H1 (cell line): ENCODE measurements around the gene ZFP3. TPM values are rescaled to one million over a fixed set of nuclear protein-coding genes. Genes with fewer than 3 reads are reported as not detected.

Source experiments
- CTCF ChIA-PET: fragments of 300-600 bp; sonication (Branson Sonifier 250); formaldehyde crosslinking; loops from one replicate; lab custom pipeline; 2021; ENCODE audit not compliant: partially characterized antibody; lab: Charles Lee
- POLR2A ChIA-PET: fragments of 300-600 bp; sonication (Branson Sonifier 250); formaldehyde crosslinking; loops from one replicate; lab custom pipeline; 2021; ENCODE audit warnings: inconsistent platforms; ENCODE audit not compliant: partially characterized antibody; lab: Charles Lee
- DNase-seq, 2 experiments: peaks; one replicate each; pipeline versions ENCODE4 v3.0.0 to v3.0.0-alpha.2; 2010 to 2022; ENCODE audit warnings: low spot score in 2 of 2, low read depth in 1 of 2, mixed read lengths in 1 of 2
- FAIRE-seq: peaks from 2 replicates; lab custom pipeline; 2011; peaks lifted over from hg19 to GRCh38; lab: Jason Lieb, UNC
- H2AFZ ChIP-seq: 2 replicates; pipeline ENCODE4 v1.8.1; 2012; ENCODE audit warnings: low read length, inconsistent platforms
- H2AK5ac ChIP-seq: 2 replicates; pipeline ENCODE4 v1.6.1; 2013; ENCODE audit warnings: low read depth, low read length
- H2BK120ac ChIP-seq: replicated peaks from 2 replicates; pipeline ENCODE3; 2013; ENCODE audit warnings: low read depth, low read length, inconsistent platforms
- H2BK12ac ChIP-seq: 2 replicates; pipeline ENCODE4 v1.6.1; 2013; ENCODE audit warnings: low read depth, low read length
- H2BK15ac ChIP-seq: 2 replicates; pipeline ENCODE4 v1.6.1; 2013; ENCODE audit warnings: low read length
- H2BK20ac ChIP-seq: 2 replicates; pipeline ENCODE4 v1.6.1; 2013; ENCODE audit warnings: low read length
- H2BK5ac ChIP-seq: 2 replicates; pipeline ENCODE4 v1.6.1; 2013; ENCODE audit warnings: low read depth, low read length
- H3K14ac ChIP-seq: 2 replicates; pipeline ENCODE4 v1.6.1; 2013; ENCODE audit warnings: inconsistent platforms; ENCODE audit not compliant: insufficient read length
- H3K18ac ChIP-seq: 2 replicates; pipeline ENCODE4 v1.6.1; 2013; ENCODE audit warnings: low read length; ENCODE audit errors: extremely low read depth
- H3K23ac ChIP-seq: 2 replicates; pipeline ENCODE4 v1.6.1; 2013; ENCODE audit warnings: inconsistent platforms; ENCODE audit not compliant: insufficient read length
- H3K23me2 ChIP-seq: 2 replicates; pipeline ENCODE4 v1.6.1; 2013; ENCODE audit warnings: low read depth, low read length
- H3K27ac ChIP-seq: 2 replicates; pipeline ENCODE4 v1.6.1; 2011; ENCODE audit warnings: low read depth, low read length, inconsistent platforms
- H3K27me3 ChIP-seq, 4 experiments: replicated peaks in 1 of 4; 1 replicate in 1 of 4; 2 replicates in 3 of 4; pipeline versions ENCODE4 v1.6.1 to v1.8.1; 2011 to 2013; ENCODE audit warnings: low read length in 3 of 4, mild to moderate bottlenecking in 3 of 4, inconsistent platforms in 2 of 4, mixed read lengths in 2 of 4, moderate library complexity in 1 of 4; ENCODE audit not compliant: control insufficient read depth in 3 of 4, insufficient read depth in 3 of 4; ENCODE audit errors: extremely low read depth in 1 of 4
- H3K36me3 ChIP-seq, 4 experiments: 2 replicates each; pipeline versions ENCODE4 v1.6.1 to v1.8.1; 2011 to 2013; ENCODE audit warnings: mild to moderate bottlenecking in 4 of 4, low read length in 3 of 4, moderate library complexity in 2 of 4, control low read depth in 1 of 4, inconsistent platforms in 1 of 4; ENCODE audit not compliant: insufficient read depth in 4 of 4, control insufficient read depth in 2 of 4
- H3K4ac ChIP-seq: replicated peaks from 2 replicates; pipeline ENCODE3; 2013; ENCODE audit warnings: low read length, low read depth, mixed read lengths, inconsistent platforms; ENCODE audit not compliant: insufficient read length
- H3K4me1 ChIP-seq, 4 experiments: replicated peaks in 1 of 4; 1 replicate in 1 of 4; 2 replicates in 3 of 4; pipeline versions ENCODE4 v1.6.1 to v1.8.1; 2011 to 2013; ENCODE audit warnings: low read length in 3 of 4, inconsistent platforms in 2 of 4, mixed read lengths in 1 of 4; ENCODE audit not compliant: insufficient read depth in 4 of 4, control insufficient read depth in 3 of 4
- H3K4me2 ChIP-seq, 2 experiments: 2 replicates each; pipeline versions ENCODE4 v1.6.1 to v1.8.1; 2011 to 2013; ENCODE audit warnings: low read depth in 2 of 2, low read length in 2 of 2, control low read depth in 1 of 2, inconsistent platforms in 1 of 2, mild to moderate bottlenecking in 1 of 2; ENCODE audit not compliant: insufficient read depth in 1 of 2
- H3K4me3 ChIP-seq, 4 experiments: fragments of 200-600, 300-600 bp in 1 of 4; sonication (generic), shearing (Covaris generic), sonication (Bioruptor Twin) in 1 of 4; 2 replicates each; pipeline versions ENCODE4 v1.5.1 to v1.8.1; 2011 to 2016; ENCODE audit warnings: low read length in 4 of 4, low read depth in 3 of 4, control low read depth in 2 of 4, inconsistent platforms in 2 of 4, mild to moderate bottlenecking in 2 of 4, mixed read lengths in 1 of 4, moderate library complexity in 1 of 4; ENCODE audit not compliant: insufficient read depth in 2 of 4; ENCODE audit errors: extremely low read depth in 1 of 4
- H3K56ac ChIP-seq: replicated peaks from 2 replicates; pipeline ENCODE3; 2013; ENCODE audit warnings: low read depth, mild to moderate bottlenecking, mixed read lengths, low read length, inconsistent platforms; ENCODE audit not compliant: insufficient read length
- H3K79me1 ChIP-seq: 2 replicates; pipeline ENCODE4 v1.6.1; 2013; ENCODE audit warnings: low read depth, low read length, control low read depth
- H3K79me2 ChIP-seq, 2 experiments: 2 replicates each; pipeline versions ENCODE4 v1.6.1 to v1.8.1; 2012 to 2013; ENCODE audit warnings: low read length in 2 of 2, mild to moderate bottlenecking in 2 of 2, inconsistent platforms in 1 of 2; ENCODE audit not compliant: insufficient read depth in 2 of 2, control insufficient read depth in 1 of 2
- H3K9ac ChIP-seq, 4 experiments: replicated peaks in 1 of 4; 1 replicate in 1 of 4; 2 replicates in 3 of 4; pipeline versions ENCODE4 v1.6.1 to v1.8.1; 2011 to 2013; ENCODE audit warnings: low read depth in 3 of 4, low read length in 3 of 4, control low read depth in 2 of 4, mild to moderate bottlenecking in 2 of 4, moderate library complexity in 2 of 4, inconsistent platforms in 1 of 4; ENCODE audit errors: extremely low read depth in 1 of 4
- H3K9me3 ChIP-seq, 2 experiments: 2 replicates each; pipeline versions ENCODE4 v1.6.1 to v1.8.1; 2012 to 2013; ENCODE audit warnings: mild to moderate bottlenecking in 2 of 2, moderate library complexity in 2 of 2, control low read depth in 1 of 2, inconsistent platforms in 1 of 2, low read depth in 1 of 2, low read length in 1 of 2, mixed read lengths in 1 of 2; ENCODE audit not compliant: insufficient read depth in 2 of 2
- H4K20me1 ChIP-seq, 2 experiments: replicated peaks in 1 of 2; 2 replicates each; pipeline versions ENCODE3 to v1.8.1; 2011 to 2013; ENCODE audit warnings: inconsistent platforms in 2 of 2, low read length in 2 of 2, mild to moderate bottlenecking in 1 of 2; ENCODE audit not compliant: insufficient read depth in 2 of 2, control insufficient read depth in 1 of 2
- H4K5ac ChIP-seq: 2 replicates; pipeline ENCODE4 v1.6.1; 2013; ENCODE audit warnings: low read length, low read depth, mixed read lengths, inconsistent platforms; ENCODE audit not compliant: insufficient read length
- H4K8ac ChIP-seq: 2 replicates; pipeline ENCODE4 v1.8.0; 2013; ENCODE audit warnings: mild to moderate bottlenecking, moderate library complexity, low read length, inconsistent platforms; ENCODE audit not compliant: insufficient read depth; ENCODE audit errors: extremely low read depth
- H4K91ac ChIP-seq: replicated peaks from 2 replicates; pipeline ENCODE3; 2013; ENCODE audit warnings: low read length, mixed read lengths, inconsistent platforms; ENCODE audit not compliant: insufficient read length
- EGR1 ChIP-seq: IDR thresholded peaks from 2 replicates; pipeline ENCODE4 v1.6.1; 2011; ENCODE audit warnings: low read depth, low read length, borderline replicate concordance
- GTF2F1 ChIP-seq: IDR thresholded peaks from 2 replicates; pipeline ENCODE4 v1.6.1; 2012; ENCODE audit warnings: low read depth, low read length, improper control_type of control experiment, borderline replicate concordance
- POLR2A ChIP-seq, 2 experiments: IDR thresholded peaks; 1 replicate in 1 of 2; 2 replicates in 1 of 2; pipeline ENCODE4 v1.6.1; 2011; ENCODE audit warnings: low read depth in 2 of 2, low read length in 2 of 2, mild to moderate bottlenecking in 2 of 2; ENCODE audit errors: control extremely low read depth in 1 of 2
- POLR2AphosphoS5 ChIP-seq: IDR thresholded peaks from 2 replicates; pipeline ENCODE4 v1.6.1; 2011; ENCODE audit warnings: low read depth, low read length
- RAD21 ChIP-seq, 2 experiments: IDR thresholded peaks in 1 of 2; conservative IDR thresholded peaks in 1 of 2; 2 replicates each; pipeline ENCODE4 v1.6.1; 2011; ENCODE audit warnings: low read depth in 2 of 2, low read length in 2 of 2, improper control_type of control experiment in 1 of 2, inconsistent platforms in 1 of 2, mild to moderate bottlenecking in 1 of 2, moderate library complexity in 1 of 2
- SIRT6 ChIP-seq: IDR thresholded peaks from one replicate; pipeline ENCODE4 v1.7.1; 2012; ENCODE audit warnings: low read length, inconsistent platforms
- SIX5 ChIP-seq: IDR thresholded peaks from 2 replicates; pipeline ENCODE4 v1.6.1; 2011; ENCODE audit warnings: mild to moderate bottlenecking, low read depth, low read length
- SRF ChIP-seq: IDR thresholded peaks from 2 replicates; pipeline ENCODE4 v1.6.1; 2011; ENCODE audit warnings: mild to moderate bottlenecking, low read depth, low read length, moderate library complexity
- SUZ12 ChIP-seq: fragments of 200-600 bp; sonication (generic); IDR thresholded peaks from 2 replicates; pipeline ENCODE4 v1.6.1; 2012; ENCODE audit warnings: mild to moderate bottlenecking, inconsistent platforms, low read length, moderate library complexity, mixed read lengths
- TAF7 ChIP-seq: optimal IDR thresholded peaks from 2 replicates; pipeline ENCODE3; 2011; ENCODE audit warnings: low read depth, mild to moderate bottlenecking, inconsistent platforms, low read length, moderate library complexity, borderline replicate concordance
- USF2 ChIP-seq: IDR thresholded peaks from 2 replicates; pipeline ENCODE4 v1.6.1; 2011; ENCODE audit warnings: low read length, improper control_type of control experiment
- WGBS, 2 experiments: shearing (Covaris generic) in 1 of 2; methylation state at CpG; one replicate each; pipeline versions ENCODE4 v1.1.6 to v1.1.7; 2013 to 2015; ENCODE audit warnings: low lambda C conversion rate in 2 of 2, mixed read lengths in 2 of 2, inconsistent platforms in 1 of 2, low coverage in 1 of 2, missing lambda C conversion rate in 1 of 2; ENCODE audit not compliant: insufficient replicate concordance in 2 of 2, insufficient coverage in 1 of 2, insufficient read length in 1 of 2; ENCODE audit errors: extremely low coverage in 1 of 2, missing lambda C conversion rate in 1 of 2; 5-methylcytosine and 5-hydroxymethylcytosine counted together
- polyA plus RNA-seq, 7 experiments: library from polyadenylated mRNA; depleted of rRNA in 3 of 7; stranded (reverse) in 5 of 7; unstranded in 2 of 7; fragments of >200 nt in 5 of 7; fragments of 200-250 nt in 2 of 7; gene quantifications; 1 replicate in 5 of 7; 2 replicates in 1 of 7; 4 replicates in 1 of 7; pipeline versions ENCODE4 v1.2.1 to v1.2.3, GENCODE V29; 2011 to 2013; ENCODE audit warnings: missing spikeins in 2 of 7, mixed read lengths in 2 of 7
- total RNA-seq: library from RNA; stranded (reverse); fragmentation: NEBNext Ultra II Directional; extraction: Animal tissue kit (Norgen Biotek cat#: 25700); gene quantifications from 2 replicates; pipeline ENCODE4 v1.2.1, GENCODE V29; 2021

The ZFP3 gene
- total and polyA plus RNA-seq, 2 of the 8 experiments (the other 6 are each of a cell fraction or from before 2014, with no cell fraction given), result 0.15 to 0.44 TPM

GRCh38 chr17:5135726-5136579 lies 57.7 kb downstream of the ZFP3 start:
- no peak overlapping the region for H2BK12ac ChIP-seq
- H4K91ac ChIP-seq, result no peak overlapping the region
- POLR2A ChIA-PET, result interaction anchor here (0.6 kb wide), 1 partner anchor 193 kb away, joined by 3 read pairs; no protein-coding TSS in a partner anchor
- no peak overlapping the region for H3K4me3 ChIP-seq
- CTCF ChIA-PET, result no interaction called here
- H3K23me2 ChIP-seq, result no peaks in the 10 kb centered on the region
- peaks cover 0 to 11% of the 10 kb centered on the region in 2 experiments; a peak in 1 of 4 replicates for H3K9me3 ChIP-seq
- H3K4ac ChIP-seq, result no peak overlapping the region
- H3K23ac ChIP-seq, result no peak overlapping the region
- no peaks in the 10 kb centered on the region for H3K79me1 ChIP-seq
- H3K4me2 ChIP-seq, result no peak overlapping the region
- WGBS, 2 experiments, result 90% methylated on average over 12 of the region's 14 CpGs; no CpG with 5 or more reads in 1 of the 2 experiments
- no peak overlapping the region for H4K5ac ChIP-seq
- H2AK5ac ChIP-seq, result no peak overlapping the region
- FAIRE-seq (no peak), DNase-seq (peak in 1 of 2 experiments; percentile 22)
- H3K56ac ChIP-seq, result no peak overlapping the region
- H3K79me2 ChIP-seq, result no peaks in the 10 kb centered on the region
- no peaks in the 10 kb centered on the region for H3K4me1 ChIP-seq
- H4K8ac ChIP-seq, result no peak overlapping the region
- H2AFZ ChIP-seq, result no peak overlapping the region
- no peak overlapping the region for H3K27ac ChIP-seq
- no peaks in the 10 kb centered on the region; a peak in 1 of 7 replicates for H3K27me3 ChIP-seq
- no peak overlapping the region for H2BK20ac ChIP-seq
- H4K20me1 ChIP-seq, result no peaks in the 10 kb centered on the region
- H3K36me3 ChIP-seq, result no peaks in the 10 kb centered on the region
- no peak overlapping the region for H3K18ac ChIP-seq
- no peak overlapping the region for H3K14ac ChIP-seq
- no peak for TF ChIP-seq TAF7
- no peak for TF ChIP-seq GTF2F1
- TF ChIP-seq POLR2A (IDR thresholded peaks at IDR 0.05; ENCODE audit: control extremely low read depth in 1 of 2, low read depth in 2 of 2, low read length in 2 of 2), result no peak
- no peak for TF ChIP-seq POLR2AphosphoS5
- TF ChIP-seq SIX5, result no peak
- no peak for TF ChIP-seq SUZ12
- TF ChIP-seq USF2, result no peak
- TF ChIP-seq SIRT6, result no peak
- TF ChIP-seq SRF, result no peak
- TF ChIP-seq RAD21 (IDR thresholded peaks at IDR 0.05 in 1 of 2, conservative IDR thresholded peaks at IDR 0.05 in 1 of 2; ENCODE audit: low read depth in 2 of 2, low read length in 2 of 2), result no peak
- TF ChIP-seq EGR1, result no peak
- no peak overlapping the region for H2BK120ac ChIP-seq
- H2BK5ac ChIP-seq, result no peak overlapping the region
- no peak overlapping the region for H3K9ac ChIP-seq
- no peak overlapping the region for H2BK15ac ChIP-seq
